Common myeloid progenitor, CD34-positive (primary cell): ENCODE results near the gene ZFHX3.

ENCODE experiments used
- CTCF ChIA-PET: fragments of 350-600 bp; sonication (Branson Sonifier 250); formaldehyde crosslinking; loops from one replicate; lab custom pipeline; 2021; ENCODE audit warnings: antibody characterized with exemption; lab: Charles Lee
- POLR2A ChIA-PET: fragments of 350-600 bp; sonication (Branson Sonifier 250); formaldehyde crosslinking; loops from one replicate; lab custom pipeline; 2021; ENCODE audit warnings: antibody characterized with exemption; lab: Charles Lee
- DNase-seq, 3 donors: peaks; one replicate each; pipeline versions ENCODE4 v3.0.0 to v3.0.0-alpha.2; 2013
- H3K27ac ChIP-seq, 2 experiments: 1 replicate in 1 of 2; 2 replicates in 1 of 2; pipeline ENCODE4 v1.7.0; 2013; ENCODE audit warnings: inconsistent platforms in 2 of 2, low read length in 2 of 2, mild to moderate bottlenecking in 2 of 2, low read depth in 1 of 2, moderate library complexity in 1 of 2; ENCODE audit not compliant: severe bottlenecking in 2 of 2, insufficient read depth in 1 of 2, poor library complexity in 1 of 2
- H3K27me3 ChIP-seq, 5 experiments: replicated peaks in 2 of 5; 1 replicate in 3 of 5; 2 replicates in 2 of 5; pipeline versions ENCODE4 v1.6.1 to v1.7.0; 2013; ENCODE audit warnings: low read length in 4 of 5, mild to moderate bottlenecking in 2 of 5, moderate library complexity in 2 of 5, inconsistent platforms in 1 of 5; ENCODE audit not compliant: insufficient read depth in 5 of 5, control insufficient read depth in 4 of 5
- H3K36me3 ChIP-seq, 4 experiments: 1 replicate in 2 of 4; 2 replicates in 2 of 4; pipeline versions ENCODE4 v1.6.1 to v1.7.0; 2013; ENCODE audit warnings: low read length in 3 of 4, control low read depth in 1 of 4, mild to moderate bottlenecking in 1 of 4; ENCODE audit not compliant: control insufficient read depth in 4 of 4, insufficient read depth in 4 of 4
- H3K4me1 ChIP-seq, 4 experiments: 1 replicate in 3 of 4; 2 replicates in 1 of 4; pipeline versions ENCODE4 v1.6.1 to v1.7.1; 2013; ENCODE audit warnings: low read length in 3 of 4, mild to moderate bottlenecking in 3 of 4, control low read depth in 1 of 4, inconsistent platforms in 1 of 4, moderate library complexity in 1 of 4; ENCODE audit not compliant: control insufficient read depth in 4 of 4, insufficient read depth in 4 of 4; ENCODE audit errors: control extremely low read depth in 1 of 4
- H3K4me3 ChIP-seq, 7 experiments: 1 replicate in 4 of 7; 2 replicates in 3 of 7; pipeline versions ENCODE4 v1.5.1 to v1.7.0; 2013; ENCODE audit warnings: mild to moderate bottlenecking in 7 of 7, low read length in 6 of 7, moderate library complexity in 6 of 7, inconsistent platforms in 2 of 7, low read depth in 2 of 7, control low read depth in 1 of 7; ENCODE audit not compliant: insufficient read depth in 4 of 7, control insufficient read depth in 1 of 7; ENCODE audit errors: extremely low read depth in 1 of 7
- H3K9me3 ChIP-seq, 5 experiments: 1 replicate in 4 of 5; 2 replicates in 1 of 5; pipeline versions ENCODE4 v1.6.1 to v1.7.1; 2013; ENCODE audit warnings: low read length in 4 of 5, mild to moderate bottlenecking in 2 of 5, inconsistent platforms in 1 of 5, low read depth in 1 of 5, moderate library complexity in 1 of 5; ENCODE audit not compliant: control insufficient read depth in 4 of 5, insufficient read depth in 2 of 5; ENCODE audit errors: control extremely low read depth in 1 of 5
- WGBS: methylation state at CpG from one replicate; pipeline ENCODE4 v1.1.5; 2013; ENCODE audit not compliant: insufficient coverage; 5-methylcytosine and 5-hydroxymethylcytosine counted together

ZFHX3 gene

DNA sequence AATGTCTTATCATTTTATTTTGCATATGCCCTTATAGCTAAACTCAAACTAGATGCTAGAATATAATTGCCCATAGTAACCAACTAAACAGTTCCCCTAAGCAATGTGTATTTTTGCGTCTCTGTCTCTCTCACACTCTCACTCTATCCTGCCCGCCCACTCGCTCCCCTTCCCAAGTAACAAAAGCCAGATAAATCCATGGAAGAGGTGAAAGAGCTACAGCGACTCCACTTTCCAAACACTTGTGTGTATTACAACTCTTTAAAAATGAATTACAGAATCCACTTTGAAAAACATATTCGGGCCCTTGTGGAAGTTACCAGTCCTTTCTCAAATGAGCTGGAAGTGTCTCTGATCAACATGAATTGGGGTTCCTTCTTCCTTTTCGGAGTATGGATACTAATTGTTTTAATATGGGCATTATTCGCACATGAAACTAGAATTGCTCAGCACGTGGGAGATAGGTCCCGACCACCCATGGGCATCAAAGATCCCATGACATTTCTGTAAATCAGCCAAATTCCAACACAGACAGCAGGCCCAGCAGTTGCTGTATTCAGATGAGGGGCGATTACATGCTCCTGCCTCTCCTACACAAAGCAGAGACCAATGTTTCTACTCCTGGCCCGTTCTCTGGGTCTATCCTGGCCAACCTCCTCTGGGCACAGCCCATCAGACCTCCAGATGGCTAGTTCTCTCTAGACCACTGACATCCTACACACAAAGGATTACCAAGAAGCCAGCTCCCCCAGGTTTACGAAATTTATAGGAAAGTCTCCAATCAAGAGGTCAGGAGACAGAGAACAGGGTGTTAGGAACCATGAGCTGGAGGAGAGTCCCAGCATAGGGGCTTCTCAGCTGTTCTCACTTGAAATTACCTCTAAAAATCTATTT is 121.5 kb downstream of the ZFHX3 start:
- Histone ChIP-seq H3K4me3 (no peak overlapping the region), H3K27me3 (no peaks in the 10 kb centered on the region), H3K9me3 (no peaks in the 10 kb centered on the region), H3K36me3 (no peaks in the 10 kb centered on the region), H3K4me1 (peaks cover 0 to 30% (median 15%) of the 10 kb centered on the region in 4 experiments), H3K27ac (no peak overlapping the region)
- ChIA-PET CTCF (interaction anchor here (1.1 kb wide), 1 partner anchor 17 kb away, joined by 4 read pairs; no protein-coding TSS in a partner anchor), POLR2A (no interaction called here)
- DNase-seq: no peak
- WGBS: 97% methylated on average over 8 of the region's 12 CpGs

DNA sequence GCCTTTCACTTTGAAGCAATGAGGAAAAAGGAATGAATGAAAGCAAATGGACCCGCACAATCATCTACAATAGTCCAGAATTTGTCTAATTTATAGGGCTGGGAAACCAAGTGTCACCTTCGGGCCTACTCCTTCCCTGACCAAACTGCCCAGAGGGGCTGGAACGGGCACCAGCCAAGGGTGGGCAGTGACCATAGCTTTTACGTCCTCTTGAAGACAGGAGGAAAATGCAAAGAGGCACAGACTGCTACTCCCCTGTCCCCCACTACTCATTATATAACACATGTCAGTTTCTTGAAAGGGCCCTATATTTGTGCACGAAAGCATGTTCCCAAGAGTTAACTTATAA is 122.3 kb downstream of the ZFHX3 start:
- H3K4me3 ChIP-seq: no peak overlapping the region
- WGBS: 100% methylated on average over 1 of the region's 5 CpGs
- H3K27me3 ChIP-seq: no peaks in the 10 kb centered on the region
- CTCF ChIA-PET: no interaction called here
- no peak overlapping the region for H3K27ac ChIP-seq
- peaks cover 0 to 39% (median 16%) of the 10 kb centered on the region in 4 experiments for H3K4me1 ChIP-seq
- H3K9me3 ChIP-seq: no peaks in the 10 kb centered on the region
- POLR2A ChIA-PET: no interaction called here
- no peak for DNase-seq
- no peaks in the 10 kb centered on the region for H3K36me3 ChIP-seq

- H3K27me3 ChIP-seq: no peaks in the 10 kb centered on the region
- H3K4me1 ChIP-seq: peaks cover 0 to 40% (median 15%) of the 10 kb centered on the region in 4 experiments
- H3K36me3 ChIP-seq: no peaks in the 10 kb centered on the region
- POLR2A ChIA-PET: no interaction called here
- CTCF ChIA-PET: no interaction called here
- H3K4me3 ChIP-seq: no peak overlapping the region
- WGBS: 90% methylated on average over 14 of the region's 17 CpGs
- no peak overlapping the region for H3K27ac ChIP-seq
- no peak for DNase-seq
- H3K9me3 ChIP-seq: no peaks in the 10 kb centered on the region
Observed at GRCh38 chr16:72924927-72925630, 122.8 kb downstream of the ZFHX3 start.

DNA sequence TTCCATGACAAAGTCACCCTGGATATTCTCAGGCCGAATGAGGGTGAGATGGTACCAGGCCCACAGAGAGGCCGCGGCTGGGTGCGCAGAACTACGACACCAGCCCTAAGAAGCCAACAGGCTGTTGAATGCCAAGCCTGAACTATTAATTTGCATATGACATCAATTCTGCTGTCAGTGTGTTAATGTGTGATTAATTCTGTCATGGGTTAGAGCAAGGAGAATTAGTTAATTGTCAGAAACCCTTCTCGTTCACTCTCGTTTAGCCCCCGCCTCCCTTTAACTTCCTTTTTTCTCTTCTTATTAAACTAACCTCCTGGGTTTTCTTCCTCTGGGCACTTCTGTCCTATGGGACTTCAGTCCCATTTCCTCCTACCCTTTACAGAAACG is 123.4 kb downstream of the ZFHX3 start:
- no peak for DNase-seq
- Histone ChIP-seq H3K27me3 (no peaks in the 10 kb centered on the region), H3K27ac (no peak overlapping the region), H3K36me3 (no peaks in the 10 kb centered on the region), H3K4me3 (no peak overlapping the region), H3K9me3 (no peaks in the 10 kb centered on the region), H3K4me1 (peaks cover 0 to 40% (median 15%) of the 10 kb centered on the region in 4 experiments)
- WGBS: 95% methylated on average over 8 of the region's 9 CpGs
- POLR2A ChIA-PET: no interaction called here
- CTCF ChIA-PET: no interaction called here

GRCh38 chr16:72923757-72924156 is 124.2 kb downstream of the ZFHX3 start:
- ChIA-PET CTCF (interaction anchor here (0.6 to 1.4 kb wide), 2 partner anchors 11 to 14 kb away, joined by 3 to 4 read pairs; no protein-coding TSS in a partner anchor), POLR2A (no interaction called here)
- H3K27ac ChIP-seq: no peak overlapping the region
- no peaks in the 10 kb centered on the region for H3K27me3 ChIP-seq
- DNase-seq: no peak
- H3K4me1 ChIP-seq: peaks cover 0 to 40% (median 15%) of the 10 kb centered on the region in 4 experiments
- no peaks in the 10 kb centered on the region for H3K9me3 ChIP-seq
- 100% methylated on average over 9 of the region's 11 CpGs for WGBS
- no peaks in the 10 kb centered on the region for H3K36me3 ChIP-seq
- no peak overlapping the region for H3K4me3 ChIP-seq

GRCh38 chr16:72922714-72923113 is 125.2 kb downstream of the ZFHX3 start:
- Histone ChIP-seq H3K4me1 (peaks cover 0 to 36% (median 14%) of the 10 kb centered on the region in 4 experiments), H3K4me3 (no peak overlapping the region), H3K9me3 (no peaks in the 10 kb centered on the region), H3K27me3 (no peaks in the 10 kb centered on the region), H3K27ac (no peak overlapping the region), H3K36me3 (no peaks in the 10 kb centered on the region)
- CTCF ChIA-PET: interaction anchor here (1.4 kb wide), 1 partner anchor 10 kb away, joined by 4 read pairs; no protein-coding TSS in a partner anchor
- POLR2A ChIA-PET: no interaction called here
- no peak for DNase-seq
- 67% methylated on average over 1 of the region's 3 CpGs for WGBS

DNA sequence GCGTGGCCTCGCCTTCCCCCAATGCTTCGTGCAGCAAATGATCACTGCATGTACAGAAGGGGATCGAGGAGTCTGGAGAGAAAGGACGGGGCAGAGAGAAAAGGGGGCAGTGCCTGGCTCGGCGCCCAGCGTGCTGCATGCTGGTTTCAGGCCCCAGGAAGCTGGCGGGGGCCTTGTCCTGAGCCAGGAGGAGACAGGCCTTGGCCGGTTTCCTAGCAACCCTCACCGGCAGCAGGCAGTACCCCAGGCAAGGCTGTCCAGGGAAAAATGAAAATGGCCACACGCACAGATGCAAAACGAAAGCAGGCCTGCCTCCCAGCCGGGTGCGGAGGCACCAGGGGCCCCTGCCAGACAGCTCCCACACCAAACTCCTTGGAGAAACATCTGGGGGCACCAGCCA is 126.3 kb downstream of the ZFHX3 start:
- Histone ChIP-seq H3K4me1 (peaks cover 0 to 30% (median 13%) of the 10 kb centered on the region in 4 experiments), H3K4me3 (peak overlapping the region in 3 of 7 experiments; percentile 16 to 66 (median 36)), H3K36me3 (no peaks in the 10 kb centered on the region), H3K9me3 (no peaks in the 10 kb centered on the region), H3K27ac (no peak overlapping the region), H3K27me3 (no peaks in the 10 kb centered on the region)
- POLR2A ChIA-PET: no interaction called here
- WGBS: 77% methylated on average over 15 of the region's 15 CpGs
- CTCF ChIA-PET: interaction anchor here (0.8 kb wide), 1 partner anchor 126 kb away, joined by 3 read pairs; no protein-coding TSS in a partner anchor
- DNase-seq: peak in 1 of 3 donors; percentile 38
